Type B pancreatic cell (in vitro differentiated cells): Measurements from ENCODE around the gene SLC30A1. TPM values are rescaled to one million over a fixed set of nuclear protein-coding genes. Genes with fewer than 3 reads are reported as not detected.
"Not testable (repeated sequence)": the region's sequence is repeated elsewhere in the genome, so short reads cannot be mapped to it uniquely, and the experiment has no call there.

Experiments used
- DNase-seq: peaks from one replicate; pipeline ENCODE4 v3.0.0; 2021; ENCODE audit warnings: mixed read lengths; ENCODE audit not compliant: unreplicated experiment; ENCODE audit errors: extremely low spot score
- H3K27ac Mint-ChIP-seq: 2 replicates; pipeline ENCODE4 v1.8.0; 2021; ENCODE audit warnings: mild to moderate bottlenecking, mixed read lengths
- H3K27me3 Mint-ChIP-seq: 2 replicates; pipeline ENCODE4 v1.8.0; 2021; ENCODE audit warnings: mixed read lengths
- H3K36me3 Mint-ChIP-seq: 2 replicates; pipeline ENCODE4 v1.8.0; 2021; ENCODE audit warnings: mixed read lengths
- H3K4me1 Mint-ChIP-seq: one replicate; pipeline ENCODE4 v1.8.0; 2021; ENCODE audit warnings: mixed read lengths; ENCODE audit not compliant: unreplicated experiment
- H3K4me3 Mint-ChIP-seq: 2 replicates; pipeline ENCODE4 v1.8.0; 2021; ENCODE audit warnings: mild to moderate bottlenecking, mixed read lengths
- H3K9me3 Mint-ChIP-seq: 2 replicates; pipeline ENCODE4 v1.8.0; 2021; ENCODE audit warnings: mixed read lengths
- CTCF ChIP-seq: fragments of 200-600 bp; sonication (generic); conservative IDR thresholded peaks from 2 replicates; pipeline ENCODE4 v1.5.0; 2021; ENCODE audit warnings: antibody characterized with exemption, mild to moderate bottlenecking
- total RNA-seq: library from RNA; stranded (reverse); gene quantifications from 2 replicates; pipeline ENCODE4 v1.2.1, GENCODE V29; 2021; ENCODE audit warnings: low replicate concordance

The SLC30A1 gene
- total RNA-seq, 1 donor from 2014 or later = 21.8 TPM

- Mint-ChIP-seq H3K27me3 (no peaks in the 10 kb centered on the region), H3K9me3 (no peaks in the 10 kb centered on the region), H3K4me1 (peaks cover 9% of the 10 kb centered on the region), H3K36me3 (peaks cover under 1% of the 10 kb centered on the region), H3K4me3 (no peak overlapping the region), H3K27ac (no peak overlapping the region)
- no peak for DNase-seq
- no peak for TF ChIP-seq CTCF
Observed at GRCh38 chr1:211546543-211546942, 32.4 kb downstream of the SLC30A1 start.

- peak overlapping the region; percentile 93 for H3K27ac Mint-ChIP-seq
- H3K9me3 Mint-ChIP-seq = peaks cover 5% of the 10 kb centered on the region
- no peaks in the 10 kb centered on the region for H3K27me3 Mint-ChIP-seq
- DNase-seq = no peak
- H3K4me1 Mint-ChIP-seq = peaks cover 17% of the 10 kb centered on the region
- no peak overlapping the region for H3K4me3 Mint-ChIP-seq
- no peak for TF ChIP-seq CTCF
- H3K36me3 Mint-ChIP-seq = peaks cover 4% of the 10 kb centered on the region
Observed at GRCh38 chr1:211543025-211543424, 35.9 kb downstream of the SLC30A1 start.

- H3K36me3 Mint-ChIP-seq = peaks cover 4% of the 10 kb centered on the region
- H3K27me3 Mint-ChIP-seq = no peaks in the 10 kb centered on the region
- peak overlapping the region; percentile 46 for H3K4me3 Mint-ChIP-seq
- H3K27ac Mint-ChIP-seq = peak overlapping the region; percentile 93
- no peak for DNase-seq
- no peak for TF ChIP-seq CTCF
- H3K9me3 Mint-ChIP-seq = peaks cover 5% of the 10 kb centered on the region
- peaks cover 17% of the 10 kb centered on the region for H3K4me1 Mint-ChIP-seq
Observed at GRCh38 chr1:211541720-211542477, 37.1 kb downstream of the SLC30A1 start.

GRCh38 chr1:211541278-211541677 lies 37.7 kb downstream of the SLC30A1 start:
- Mint-ChIP-seq H3K4me3 (no peak overlapping the region), H3K4me1 (peaks cover 17% of the 10 kb centered on the region), H3K27me3 (no peaks in the 10 kb centered on the region), H3K27ac (peak overlapping the region; percentile 93), H3K9me3 (peaks cover 5% of the 10 kb centered on the region), H3K36me3 (peaks cover 4% of the 10 kb centered on the region)
- no peak for DNase-seq
- no peak for TF ChIP-seq CTCF

GRCh38 chr1:211540824-211541223 lies 38.1 kb downstream of the SLC30A1 start:
- not testable (repeated sequence) for H3K27ac Mint-ChIP-seq, H3K9me3 Mint-ChIP-seq, H3K27me3 Mint-ChIP-seq, H3K36me3 Mint-ChIP-seq, DNase-seq, H3K4me3 Mint-ChIP-seq
- peaks cover 17% of the 10 kb centered on the region for H3K4me1 Mint-ChIP-seq

GRCh38 chr1:211538287-211538686 lies 40.7 kb downstream of the SLC30A1 start:
- H3K9me3 Mint-ChIP-seq = peaks cover 5% of the 10 kb centered on the region
- H3K4me1 Mint-ChIP-seq = peaks cover 17% of the 10 kb centered on the region
- DNase-seq = no peak
- peaks cover 4% of the 10 kb centered on the region for H3K36me3 Mint-ChIP-seq
- no peak for TF ChIP-seq CTCF
- H3K27me3 Mint-ChIP-seq = no peaks in the 10 kb centered on the region
- no peak overlapping the region for H3K27ac Mint-ChIP-seq
- H3K4me3 Mint-ChIP-seq = no peak overlapping the region
